Brain pericyte (primary cell): ENCODE data around the gene PDE3A.

ENCODE experiments used
- DNase-seq: peaks from one replicate; pipeline ENCODE4 v3.0.0-alpha.2; 2012; ENCODE audit warnings: low read depth, low spot score

The PDE3A gene

DNA sequence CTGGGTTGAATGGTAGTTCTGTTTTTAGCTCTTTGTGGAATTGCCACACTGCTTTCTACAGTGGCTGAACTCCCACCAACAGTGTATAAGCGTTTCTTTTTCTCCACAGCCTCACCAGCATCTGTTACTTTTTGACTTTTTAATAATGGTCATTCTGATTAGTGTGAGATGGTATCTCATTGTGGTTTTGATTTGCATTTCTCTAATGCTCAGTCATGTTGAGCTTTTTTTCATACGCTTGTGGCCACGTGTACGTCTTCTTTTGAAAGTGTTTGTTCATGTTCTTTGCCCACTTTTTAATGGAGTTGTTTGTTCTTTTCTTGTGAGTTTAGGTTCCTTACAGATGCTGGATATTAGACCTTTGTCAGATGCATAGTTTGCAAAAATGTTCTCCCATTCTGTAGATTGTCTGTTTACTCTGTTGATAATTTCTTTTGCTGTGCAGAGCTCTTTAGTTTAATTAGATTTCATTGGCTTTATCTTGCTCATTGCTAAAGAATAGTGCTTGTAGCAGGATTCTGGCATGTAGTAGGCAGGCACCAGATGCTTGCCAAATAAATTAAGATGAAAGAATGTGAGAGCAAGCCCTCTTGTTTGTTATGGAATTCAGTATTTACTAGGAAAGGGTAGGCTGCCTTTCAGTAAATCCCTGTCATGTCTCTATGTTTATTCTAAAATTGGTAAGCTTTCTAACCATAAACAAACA, 86.8 kb downstream of the PDE3A start:
- DNase-seq = no peak

DNA sequence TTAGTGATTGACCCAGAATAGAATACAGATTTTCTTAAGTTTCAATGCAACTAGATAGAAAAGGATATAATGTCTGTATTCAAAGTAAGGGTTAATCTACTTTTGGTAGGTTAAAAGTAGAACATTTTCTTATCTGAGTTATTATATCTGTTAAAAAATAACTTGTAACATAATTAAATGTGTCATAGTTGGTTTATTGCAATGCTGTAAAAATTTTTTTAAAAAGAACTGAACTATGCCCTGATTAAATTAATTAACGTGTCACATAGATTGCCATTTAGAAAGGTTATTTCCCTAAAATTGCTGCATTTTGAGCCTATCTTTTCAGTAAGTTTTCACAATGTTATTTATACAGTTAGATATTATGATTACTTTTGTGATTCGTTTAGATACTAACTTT, 89.2 kb downstream of the PDE3A start:
- DNase-seq = no peak

DNA sequence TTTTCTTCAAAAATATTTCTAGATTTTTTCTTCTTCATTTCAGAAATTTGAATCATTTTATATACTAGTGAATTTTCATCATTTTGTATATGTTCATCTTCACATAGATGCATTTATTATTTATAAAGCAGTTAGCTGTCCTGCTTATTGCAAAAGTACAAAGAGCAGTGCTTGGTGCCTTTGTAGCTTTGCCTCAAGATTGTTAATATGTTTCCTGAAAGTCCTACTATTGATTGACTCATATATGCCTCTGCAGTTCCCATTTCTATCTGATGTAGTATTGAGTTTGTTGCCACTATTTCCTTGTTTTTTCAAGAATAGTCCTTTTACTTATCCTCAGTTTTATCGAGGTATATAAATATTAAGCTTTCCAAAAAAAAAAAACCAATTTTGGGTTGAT, 89.7 kb downstream of the PDE3A start:
- DNase-seq = no peak

DNA sequence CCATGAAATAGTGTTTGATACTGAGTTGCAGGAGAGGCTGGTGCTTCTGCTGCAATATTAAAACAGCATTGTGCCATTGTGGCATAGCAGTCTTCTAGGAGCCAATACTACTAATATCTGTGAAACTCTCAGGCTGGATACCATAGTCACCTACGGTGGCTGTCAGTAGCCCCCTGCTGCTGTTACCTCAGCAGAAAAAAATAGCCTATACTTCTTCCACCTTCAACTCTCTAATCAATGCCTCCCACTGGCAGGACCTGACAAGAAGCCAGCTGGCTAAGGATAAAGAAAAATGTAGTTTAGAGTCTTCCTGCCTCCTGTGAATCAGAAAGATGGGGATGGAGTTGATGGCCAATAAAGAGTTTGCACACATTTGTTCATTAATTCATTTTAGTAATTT, 91.6 kb downstream of the PDE3A start:
- no peak for DNase-seq

DNA sequence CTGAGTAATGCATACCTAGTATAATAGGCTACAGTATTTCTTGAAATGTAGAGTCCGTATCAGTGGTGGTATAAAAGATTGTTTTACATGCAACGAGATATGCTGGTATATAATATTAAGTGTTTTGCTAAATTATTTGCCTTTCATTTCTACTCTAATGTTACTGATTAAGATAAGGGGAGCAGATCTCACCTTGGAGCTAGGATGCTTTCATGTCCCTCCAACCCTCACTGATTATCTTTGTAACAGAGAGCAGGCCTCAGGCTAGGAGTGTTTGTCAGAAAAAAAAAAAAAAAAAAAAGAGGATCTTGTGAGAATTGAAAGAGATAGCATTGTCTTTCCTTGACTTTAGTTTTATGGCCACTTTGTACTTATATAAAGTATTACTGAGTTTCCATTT, 92.6 kb downstream of the PDE3A start:
- DNase-seq = no peak

DNA sequence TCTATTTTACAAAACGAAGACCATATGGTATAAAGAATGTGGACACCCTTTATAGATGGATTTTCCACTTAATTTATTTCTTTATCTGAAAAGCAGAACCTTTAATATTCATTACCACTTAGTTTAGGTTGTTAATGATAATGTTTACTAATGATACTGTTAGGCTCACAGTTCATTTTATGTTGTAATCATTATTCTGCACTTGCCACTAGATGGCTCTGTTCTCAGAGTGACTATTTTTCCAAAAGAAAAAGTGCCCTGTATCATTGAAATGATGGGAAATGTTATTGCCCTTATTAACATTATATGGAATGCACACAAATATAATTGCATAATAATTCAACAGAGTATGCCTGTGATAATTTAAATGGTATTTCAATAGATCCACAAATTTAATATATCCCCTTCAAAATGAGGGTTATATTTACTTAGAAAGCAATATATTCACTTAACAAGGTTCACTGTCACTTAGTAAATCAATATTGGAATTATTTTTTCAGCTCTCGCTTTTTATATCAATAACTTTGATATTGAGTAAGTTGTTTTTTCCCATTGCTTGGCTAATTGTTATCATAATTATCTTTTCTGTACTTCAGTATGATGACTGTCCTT, 95.7 kb downstream of the PDE3A start:
- no peak for DNase-seq

DNA sequence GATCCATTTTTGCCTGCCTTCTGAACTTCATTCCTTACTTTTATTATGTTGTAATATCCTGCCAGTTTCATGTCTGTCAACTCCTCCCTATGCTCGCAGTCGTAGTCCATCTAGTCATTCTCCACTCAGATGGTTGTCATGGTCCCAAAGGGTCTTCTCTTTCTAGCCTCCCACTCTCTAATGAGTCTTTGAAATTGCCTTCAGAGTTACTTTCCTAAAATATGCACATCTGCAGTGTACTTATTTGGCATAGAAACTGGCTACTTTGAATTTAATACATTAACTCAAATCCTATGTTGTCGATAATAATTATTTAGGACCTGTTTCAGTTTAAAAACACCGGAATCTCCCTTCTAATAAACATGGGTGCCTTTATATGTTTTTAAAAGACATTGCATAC, 101.0 kb downstream of the PDE3A start:
- DNase-seq = no peak

DNA sequence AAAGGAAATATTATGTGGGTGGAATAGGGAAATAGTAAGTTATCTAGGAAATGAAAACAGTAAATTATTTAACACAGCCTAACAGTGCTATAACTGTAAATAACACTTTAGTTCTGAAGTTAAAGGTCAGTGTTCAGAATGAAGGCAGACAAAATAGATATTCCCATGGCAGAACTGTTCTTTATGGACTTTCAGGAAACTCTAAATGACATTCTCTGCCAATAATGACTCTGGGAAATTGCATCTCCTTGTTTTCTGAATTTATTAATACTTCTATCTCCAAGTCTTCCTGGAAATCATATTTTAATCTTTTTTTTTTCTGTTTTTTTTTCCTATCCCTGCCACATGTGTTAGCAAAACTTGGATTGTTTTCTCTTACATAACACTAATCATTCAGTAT, 101.4 kb downstream of the PDE3A start:
- DNase-seq = no peak

DNA sequence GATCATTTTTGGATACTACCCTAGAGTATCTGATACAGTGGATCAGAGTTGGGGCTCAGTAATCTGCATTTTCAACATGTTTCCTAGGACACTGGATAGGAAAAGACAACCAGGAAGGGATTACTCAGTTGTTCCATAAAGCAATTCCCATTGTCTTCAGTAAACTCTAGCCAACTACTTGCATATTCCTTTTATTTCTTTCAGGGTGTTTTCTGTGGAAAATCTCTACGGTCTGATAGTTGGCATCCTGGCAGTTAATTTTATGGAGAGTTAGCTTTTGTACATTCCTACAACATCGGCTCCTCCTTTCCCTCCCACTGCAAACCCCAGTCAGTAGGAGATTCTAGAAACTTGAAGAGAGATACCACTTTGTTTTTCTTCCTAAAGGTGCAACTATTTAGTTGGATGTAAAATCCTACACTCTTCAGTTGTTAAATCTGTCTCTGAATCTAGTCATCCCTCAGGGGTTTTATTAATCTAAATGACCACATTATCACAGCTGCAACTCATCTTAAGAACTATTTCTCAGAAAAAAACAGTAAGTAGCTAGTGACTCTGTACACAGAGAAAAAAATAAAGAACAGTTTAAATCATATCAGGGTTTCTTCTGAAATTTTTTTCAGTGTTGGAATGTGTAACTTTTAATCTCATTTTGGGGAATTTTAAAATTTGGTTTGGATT, 103.9 kb downstream of the PDE3A start:
- DNase-seq = no peak

DNA sequence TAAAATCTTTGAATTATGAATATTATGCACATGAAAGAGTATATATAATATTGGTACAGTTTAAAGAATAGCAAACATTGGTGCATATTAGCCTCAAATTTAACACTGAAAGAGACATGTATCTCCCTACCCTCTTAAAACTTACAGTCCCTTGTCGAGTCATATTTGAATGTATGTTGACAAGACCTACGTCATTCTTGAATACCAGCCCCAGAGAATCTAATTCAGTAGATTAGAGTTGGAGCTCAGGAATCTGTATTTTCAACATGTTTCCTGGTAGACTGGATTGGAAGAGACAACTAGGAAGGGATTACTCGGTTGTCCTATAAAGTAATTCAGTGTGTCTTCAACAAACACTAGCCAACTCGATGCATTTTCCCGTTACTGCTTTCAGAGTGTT, 104.8 kb downstream of the PDE3A start:
- no peak for DNase-seq

DNA sequence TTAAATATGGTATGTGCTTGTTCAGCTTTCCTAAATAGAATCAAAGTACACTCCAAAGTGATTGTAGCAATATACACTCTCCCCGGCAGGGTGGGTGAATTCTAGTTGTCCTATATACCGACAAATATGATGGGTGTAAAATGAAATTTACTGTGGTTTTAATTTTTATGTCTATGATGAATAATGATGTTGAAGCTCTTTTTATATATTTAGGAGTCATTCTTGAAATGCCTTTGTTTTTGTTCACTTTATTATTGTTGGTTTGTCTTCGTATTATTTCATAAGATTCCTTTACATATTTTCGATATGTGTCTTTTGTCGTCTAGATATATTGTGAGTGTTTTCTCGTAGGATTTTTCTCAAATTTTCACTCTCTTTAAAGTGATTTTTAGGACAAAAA, 105.7 kb downstream of the PDE3A start:
- no peak for DNase-seq

DNA sequence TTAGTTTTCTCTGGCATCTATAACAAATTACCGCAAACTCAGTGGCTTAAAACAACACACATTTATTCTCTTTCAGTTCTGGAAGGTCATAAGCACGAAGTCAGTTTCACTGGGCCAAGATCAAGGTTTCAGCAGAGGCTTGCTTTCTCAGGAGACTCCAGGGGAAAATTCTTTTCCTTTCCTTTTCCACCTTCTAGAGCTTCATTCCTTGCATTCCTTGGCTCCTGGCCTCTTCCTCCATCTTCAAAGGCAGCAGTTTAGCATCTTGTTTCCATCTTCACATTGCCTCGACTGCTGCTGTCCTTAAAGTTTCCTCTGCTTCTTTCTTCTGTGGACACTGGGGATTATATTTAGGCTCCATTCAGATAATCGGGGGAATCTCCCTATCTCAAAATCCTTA, 106.1 kb downstream of the PDE3A start:
- no peak for DNase-seq

DNA sequence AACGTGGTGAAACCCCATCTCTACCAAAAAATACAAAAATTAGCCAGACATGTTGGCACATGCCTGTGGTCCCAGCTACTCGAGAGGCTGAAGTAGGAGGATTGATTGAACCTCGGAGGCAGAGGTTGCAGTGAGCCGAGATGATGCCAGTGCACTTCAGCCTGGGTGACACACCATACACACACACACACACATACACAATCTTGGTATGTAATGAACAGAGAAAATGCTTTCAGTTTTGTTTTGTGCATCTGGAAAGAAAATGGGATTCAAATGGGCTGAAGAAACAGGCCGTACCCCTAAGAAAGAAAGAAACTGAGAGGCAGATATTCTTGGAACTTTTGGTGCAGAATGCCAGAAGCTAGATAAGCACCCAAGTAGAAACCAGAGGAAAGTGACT, 107.2 kb downstream of the PDE3A start:
- no peak for DNase-seq

DNA sequence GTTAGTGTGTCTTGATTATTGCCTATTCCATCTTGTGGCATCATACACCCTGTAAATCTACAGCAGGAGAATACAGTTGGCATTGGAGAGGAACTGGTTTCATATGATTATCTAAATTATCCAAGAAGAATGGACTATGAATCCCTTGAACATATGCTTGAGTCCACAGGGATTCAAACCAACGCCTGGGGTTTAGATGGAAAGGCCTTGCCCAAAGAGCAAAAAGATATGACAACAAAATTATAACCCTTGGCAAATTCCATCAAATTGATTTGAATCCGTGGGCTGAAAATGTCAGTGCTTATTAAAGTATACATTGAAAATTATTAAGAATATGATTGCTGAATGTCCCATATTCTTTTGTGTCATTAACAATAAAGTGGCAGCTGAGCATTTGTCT, 108.2 kb downstream of the PDE3A start:
- DNase-seq = no peak

DNA sequence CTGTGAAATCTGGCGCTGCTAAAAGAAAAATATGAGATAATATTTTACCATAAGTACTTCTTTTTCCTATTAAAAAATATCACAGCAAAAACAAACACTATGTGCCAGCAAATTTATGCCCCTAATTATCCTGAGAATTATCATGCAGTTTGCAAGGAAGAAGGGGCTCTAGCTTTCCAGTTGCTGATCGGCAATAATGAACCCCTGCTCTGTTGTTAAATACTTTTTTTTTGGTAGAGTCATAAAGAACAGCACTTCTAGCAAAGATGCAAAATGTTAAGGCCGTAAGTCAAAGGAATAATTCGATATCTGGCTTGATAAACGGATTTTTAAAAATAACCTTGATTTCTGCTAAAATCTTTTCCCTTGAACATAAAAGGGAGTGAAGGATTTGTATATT, 108.9 kb downstream of the PDE3A start:
- no peak for DNase-seq

DNA sequence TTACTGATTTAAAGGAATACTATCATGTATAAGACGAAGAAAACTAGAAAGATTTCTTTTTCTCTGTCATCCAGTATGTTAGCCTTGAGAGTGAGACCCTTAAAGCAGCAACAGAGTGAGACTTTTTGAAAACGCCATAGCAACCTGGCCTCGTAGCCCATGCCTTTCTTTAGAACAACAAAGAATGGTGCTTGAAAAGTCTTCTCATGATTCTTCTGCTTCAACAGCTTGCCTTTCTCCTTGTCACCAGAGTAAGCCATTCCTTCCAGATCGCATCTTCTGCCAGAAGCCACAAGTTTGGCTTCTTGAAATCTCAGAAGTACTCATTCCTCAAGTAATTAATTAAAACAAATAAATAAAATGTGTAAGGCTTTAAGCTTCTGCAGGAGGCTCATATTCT, 109.3 kb downstream of the PDE3A start:
- DNase-seq = no peak

DNA sequence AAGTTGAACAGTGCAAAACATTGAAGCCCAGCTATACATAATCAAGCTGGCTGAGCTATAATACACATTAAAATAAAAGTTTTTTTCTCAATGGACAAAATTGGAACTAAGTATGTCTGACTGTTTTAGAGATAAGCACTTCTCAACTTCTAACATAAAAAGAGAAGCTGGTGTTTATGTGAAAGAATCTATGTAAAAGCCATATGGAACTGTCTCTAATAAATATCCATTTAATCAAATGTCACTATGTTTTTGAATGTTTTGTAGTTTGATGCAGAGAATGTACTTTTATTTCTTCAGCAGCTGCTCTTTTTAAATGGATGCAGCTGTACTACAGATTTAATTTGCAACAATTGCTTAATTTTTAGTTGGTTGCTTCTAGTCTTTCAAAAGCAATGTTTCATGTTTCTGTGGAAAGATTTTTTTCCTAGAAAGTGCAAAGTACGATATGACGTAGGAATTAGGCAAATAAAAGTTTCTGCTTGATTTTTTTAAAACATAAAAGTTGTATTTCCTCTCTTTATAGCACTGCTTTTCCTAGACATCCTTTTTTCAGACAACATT, 114.2 kb downstream of the PDE3A start:
- no peak for DNase-seq

DNA sequence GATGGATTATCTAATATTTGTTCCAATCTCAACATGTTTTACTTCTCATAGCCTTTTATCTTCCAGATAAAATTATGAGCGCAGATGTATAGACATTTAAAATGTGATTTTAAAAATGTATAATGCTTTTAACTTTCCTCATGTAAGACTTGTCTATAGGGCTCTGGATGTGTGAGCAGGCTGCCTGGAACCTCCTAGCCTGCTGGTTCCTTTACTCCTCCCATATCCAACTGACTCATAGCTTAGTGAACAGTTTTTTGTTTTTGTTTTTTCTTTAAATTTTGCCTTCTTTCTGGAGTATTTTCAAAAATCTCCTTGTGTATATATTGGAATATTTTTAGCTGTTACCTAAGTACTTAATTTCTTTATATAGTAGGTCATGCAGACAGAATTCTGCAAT, 115.4 kb downstream of the PDE3A start:
- no peak for DNase-seq

DNA sequence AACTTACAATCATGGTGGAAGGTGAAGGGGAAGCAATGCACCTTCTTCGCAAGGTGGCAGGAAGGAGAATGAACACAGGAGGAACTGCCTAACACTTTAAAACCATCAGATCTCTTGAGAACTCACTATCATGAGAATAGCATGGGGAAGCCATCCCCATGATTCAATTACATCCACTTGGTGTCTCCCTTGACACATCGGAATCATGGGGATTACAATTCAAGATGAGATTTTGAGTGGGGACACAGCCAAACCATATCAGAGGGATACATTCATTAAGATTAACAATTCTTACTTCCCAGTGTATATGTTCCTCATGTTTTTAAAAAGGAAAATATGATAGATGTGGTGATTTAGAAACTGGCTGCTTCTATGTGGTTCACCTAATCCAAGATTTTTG, 117.9 kb downstream of the PDE3A start:
- DNase-seq = no peak

DNA sequence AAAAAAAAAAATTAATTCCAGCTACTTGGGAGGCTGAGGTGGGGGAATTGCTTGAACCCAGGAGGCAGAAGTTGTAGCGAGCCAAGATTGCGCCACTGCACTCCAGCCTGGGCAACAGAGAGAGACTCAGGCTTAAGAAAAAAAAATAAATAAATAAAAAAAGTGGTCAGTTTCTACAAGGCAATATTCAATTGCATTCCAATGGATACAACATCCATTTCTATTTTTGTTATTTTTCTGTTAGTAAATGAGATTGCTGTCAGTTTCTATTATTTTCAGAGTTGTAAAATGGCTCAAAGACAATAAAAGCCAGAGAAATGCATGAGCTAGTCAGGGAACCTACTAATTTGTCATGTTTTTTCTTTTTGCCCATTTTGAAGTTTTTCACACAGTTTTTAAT, 119.2 kb downstream of the PDE3A start:
- DNase-seq = no peak

DNA sequence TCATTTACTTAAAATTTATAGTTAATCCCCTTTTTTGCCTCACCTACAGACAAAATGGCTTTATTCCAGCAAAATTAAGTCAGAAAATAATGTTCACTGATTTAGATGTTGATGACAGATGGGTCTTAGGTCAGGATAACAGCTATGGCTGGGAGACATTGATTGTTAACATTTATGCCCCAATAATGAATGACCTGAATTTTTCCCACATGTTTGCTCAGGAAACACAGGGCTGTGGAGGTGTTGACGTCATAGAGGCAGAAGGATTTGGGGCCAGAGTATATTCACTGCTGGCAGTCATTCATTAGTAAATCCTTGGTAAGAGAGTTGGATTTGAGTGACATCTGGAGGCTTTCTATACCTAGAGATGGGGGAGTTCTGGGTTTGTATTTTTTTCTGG, 121.3 kb downstream of the PDE3A start:
- no peak for DNase-seq

DNA sequence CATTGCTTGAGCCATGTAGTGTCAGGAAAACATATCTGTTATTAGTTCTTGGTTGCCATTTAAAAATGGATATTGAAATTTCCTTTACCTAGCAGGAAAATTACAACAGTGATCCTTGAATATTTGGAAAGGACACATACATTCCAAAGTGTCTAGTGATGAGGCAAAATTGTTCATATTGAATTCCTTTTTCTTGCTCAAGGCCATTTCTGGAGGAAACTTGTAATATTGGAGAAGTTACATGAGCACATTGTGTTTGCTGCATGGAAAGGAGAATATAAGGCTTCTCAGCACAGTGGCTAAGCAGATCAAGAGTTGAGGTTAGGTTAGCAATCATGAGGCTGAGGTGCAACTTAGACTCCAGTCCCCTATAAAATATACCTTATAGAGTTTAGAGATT, 121.9 kb downstream of the PDE3A start:
- DNase-seq = no peak

DNA sequence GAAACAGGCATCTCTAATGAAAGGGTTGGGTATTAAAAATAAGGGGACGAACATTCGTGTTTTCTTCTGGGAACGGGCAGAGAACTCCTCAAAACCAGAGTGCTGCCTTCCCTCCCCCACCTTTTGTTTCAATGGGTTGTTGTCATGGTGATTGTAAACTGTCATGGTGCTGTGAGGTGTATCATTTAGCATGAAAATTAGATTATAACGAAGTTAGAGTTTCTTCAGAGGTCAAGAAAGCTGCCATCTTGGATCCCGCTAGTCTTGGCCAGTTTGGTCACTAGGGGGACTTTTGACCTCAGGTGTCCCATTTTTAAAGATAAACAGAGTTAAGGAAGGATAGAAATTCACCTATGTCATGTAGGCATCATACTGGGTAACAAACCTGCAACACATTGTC, 123.0 kb downstream of the PDE3A start:
- no peak for DNase-seq
